K562 treated with DMSO at 1 percent for 48 hours (cell line): ENCODE results near the gene NXNL1. TPM values are rescaled to one million over a fixed set of nuclear protein-coding genes. Genes with fewer than 3 reads are reported as not detected.

ENCODE experiments used
- total RNA-seq: library from RNA; unstranded; fragments of 300-600 nt; gene quantifications from 2 replicates; pipeline ENCODE4 v1.2.3, GENCODE V29; 2022; ENCODE audit warnings: low replicate concordance; ENCODE audit errors: extremely low read depth

The NXNL1 gene
- not detected in 2 replicates for total RNA-seq

GRCh38 chr19:17460372-17461230 is at the start of gene NXNL1:
TSS of gene NXNL1 (minus strand) at chr19:17460926. CDS start at chr19:17460869, 57 bp downstream.

GRCh38 chr19:17470068-17470841 is 9.5 kb upstream of the NXNL1 start, which contains the start of gene SLC27A1:
TSS of gene SLC27A1 (plus strand) at chr19:17470524. CDS start at chr19:17470541, 17 bp downstream.

GRCh38 chr19:17448131-17448967 is 12.4 kb downstream of the NXNL1 start, which contains the start of gene TMEM221:
TSS of gene TMEM221 (minus strand) at chr19:17448668. CDS start at chr19:17448462, 206 bp downstream.

GRCh38 chr19:17419621-17420474 is 40.9 kb downstream of the NXNL1 start, which contains the start of gene MVB12A:
TSS of gene MVB12A (plus strand) at chr19:17420047. CDS start at chr19:17420136, 89 bp downstream.

Other genes starting within 250 kb of the NXNL1 start
- gene USE1, start 245.6 kb downstream of the NXNL1 start, total RNA-seq, result not detected in 2 replicates
- not detected in 2 replicates for gene OCEL1, start 234.7 kb downstream of the NXNL1 start, total RNA-seq
- 322 TPM in 1 of 2 replicates, not detected in the other for gene NR2F6, start 215.0 kb downstream of the NXNL1 start, total RNA-seq
- gene USHBP1, start 196.2 kb downstream of the NXNL1 start, total RNA-seq, result not detected in 2 replicates
- not detected in 2 replicates for gene BABAM1, start 193.5 kb downstream of the NXNL1 start, total RNA-seq
- not detected in 2 replicates for gene ANKLE1, start 179.0 kb downstream of the NXNL1 start, total RNA-seq
- gene ABHD8, start 157.5 kb downstream of the NXNL1 start, total RNA-seq, result not detected in 2 replicates
- not detected in 2 replicates for gene MRPL34, start 155.1 kb downstream of the NXNL1 start, total RNA-seq
- 453 TPM in 1 of 2 replicates, not detected in the other for gene DDA1, start 151.4 kb downstream of the NXNL1 start, total RNA-seq
- gene ANO8, start 126.1 kb downstream of the NXNL1 start, total RNA-seq, result not detected in 2 replicates
- not detected in 2 replicates for gene GTPBP3, start 123.4 kb downstream of the NXNL1 start, total RNA-seq
- gene PLVAP, start 83.6 kb downstream of the NXNL1 start, total RNA-seq, result not detected in 2 replicates
- gene CCDC194, start 66.7 kb downstream of the NXNL1 start, total RNA-seq, result not detected in 2 replicates
- gene BST2, start 55.3 kb downstream of the NXNL1 start, total RNA-seq, result 2,778 TPM in 1 of 2 replicates, not detected in the other
- not detected in 2 replicates for gene MVB12A, start 40.9 kb downstream of the NXNL1 start, total RNA-seq
- not detected in 2 replicates for gene TMEM221, start 12.3 kb downstream of the NXNL1 start, total RNA-seq
- gene SLC27A1, start 9.6 kb upstream of the NXNL1 start, total RNA-seq, result not detected in 2 replicates
- gene PGLS, start 50.7 kb upstream of the NXNL1 start, total RNA-seq, result not detected in 2 replicates
- gene COLGALT1, start 94.7 kb upstream of the NXNL1 start, total RNA-seq, result 98.5 TPM in 1 of 2 replicates, not detected in the other
- gene UNC13A, start 227.4 kb upstream of the NXNL1 start, total RNA-seq, result not detected in 2 replicates